Mesangial cell (primary cell): ENCODE measurements around the gene RBM45. TPM values are rescaled to one million over a fixed set of nuclear protein-coding genes. Genes with fewer than 3 reads are reported as not detected.

ENCODE experiments used
- total RNA-seq: library from RNA; depleted of rRNA; stranded (reverse); fragments of >200 nt; gene quantifications from 2 replicates; pipeline ENCODE4 v1.2.3, GENCODE V29; 2015

Gene RBM45
- total RNA-seq = 7.9 and 9.3 TPM in 2 replicates

GRCh38 chr2:178112202-178113152, at the start of gene RBM45:
RBM45 (plus strand) TSS chr2:178112437; CDS start chr2:178112547, 110 bp downstream.

GRCh38 chr2:178072383-178073301, 39.6 kb upstream of the RBM45 start, which contains the start of gene PDE11A:
PDE11A (minus strand) TSS chr2:178072777; CDS start chr2:178072437, 340 bp downstream.

Other genes with a start within 250 kb of the RBM45 start
- gene PDE11A, start 39.7 kb upstream of the RBM45 start, total RNA-seq = 0.51 and 0.81 TPM in 2 replicates
- gene OSBPL6, start 82.1 kb downstream of the RBM45 start, total RNA-seq = 2.7 and 7.0 TPM in 2 replicates